Lower leg skin (tissue), 4 donors: Measurements from ENCODE around the gene KLK6. TPM values are rescaled to one million over a fixed set of nuclear protein-coding genes. Genes with fewer than 3 reads are reported as not detected.

Experiments used
- DNase-seq, 2 donors: peaks; one replicate each; pipeline ENCODE4 v3.0.0-alpha.2; 2019; ENCODE audit warnings: low spot score in 2 of 2
- H3K4me3 ChIP-seq: fragments of 200-600 bp; sonication (generic); 2 replicates; pipeline ENCODE4 v1.5.1; 2017; ENCODE audit warnings: mild to moderate bottlenecking, low read depth; ENCODE audit not compliant: poor library complexity, severe bottlenecking
- POLR2A ChIP-seq, 2 donors: fragments of 450-650 bp; IDR thresholded peaks; one replicate each; pipeline ENCODE4 v1.6.1; 2016 to 2017; ENCODE audit warnings: antibody characterized with exemption in 2 of 2, mild to moderate bottlenecking in 1 of 2, moderate library complexity in 1 of 2
- WGBS, 2 donors: methylation state at CpG; one replicate each; pipeline ENCODE4 v1.1.5; 2018; 5-methylcytosine and 5-hydroxymethylcytosine counted together
- intact Hi-C: fragments of 100-400 bp; cut with DNase I; formaldehyde crosslinking; loops from one replicate; pipeline ENCODE4 v1.15.0; 2023; ENCODE audit warnings: low total_unique reads
- total RNA-seq, 4 donors: library from RNA; depleted of rRNA; stranded (reverse); fragments of >200 nt; gene quantifications; one replicate each; pipeline ENCODE4 v1.1.0, GENCODE V29; 2016
- TF ChIP-seq, protein P1 (sequence below), 3 donors: fragments of 450-650 bp; IDR thresholded peaks; one replicate each; pipeline ENCODE4 v1.5.1; 2016; ENCODE audit warnings: antibody characterized with exemption in 3 of 3, mild to moderate bottlenecking in 3 of 3, moderate library complexity in 2 of 3

Gene KLK6
- total RNA-seq, 4 donors from 2014 or later = 0.27 to 9.5 (median 5.1) TPM

DNA sequence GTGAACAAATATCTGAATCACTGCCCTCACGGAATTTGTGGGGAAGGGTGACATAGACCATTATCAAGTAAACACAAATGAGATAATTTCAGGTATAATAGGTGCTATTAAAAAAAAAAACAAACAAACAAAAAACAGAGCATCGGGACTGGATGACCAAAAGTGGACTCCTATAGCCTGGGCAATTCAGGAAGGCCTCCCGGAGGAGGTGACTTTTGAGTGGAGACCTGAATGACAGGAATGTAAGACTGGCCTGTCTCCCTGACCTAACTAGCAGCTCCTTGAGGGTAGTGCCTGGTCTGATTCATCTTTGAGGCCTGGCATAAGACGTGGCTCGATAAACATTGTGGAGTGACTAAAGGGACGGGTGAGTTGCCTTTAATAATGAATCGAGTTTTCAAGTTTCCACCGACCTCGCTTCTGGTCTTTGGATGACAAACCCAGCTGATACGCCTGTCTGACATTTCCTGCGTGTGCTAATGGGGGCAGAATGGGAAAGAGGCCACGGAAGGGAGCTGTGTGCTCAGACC, 43.3 kb upstream of the KLK6 start:
- intact Hi-C loops = loop anchor here (5.0 kb wide), 1 partner anchor 80 kb away; no protein-coding TSS in a partner anchor
- DNase-seq = no peak
- TF ChIP-seq POLR2A (IDR thresholded peaks at IDR 0.05) = no peak
- TF ChIP-seq, protein P1, sequence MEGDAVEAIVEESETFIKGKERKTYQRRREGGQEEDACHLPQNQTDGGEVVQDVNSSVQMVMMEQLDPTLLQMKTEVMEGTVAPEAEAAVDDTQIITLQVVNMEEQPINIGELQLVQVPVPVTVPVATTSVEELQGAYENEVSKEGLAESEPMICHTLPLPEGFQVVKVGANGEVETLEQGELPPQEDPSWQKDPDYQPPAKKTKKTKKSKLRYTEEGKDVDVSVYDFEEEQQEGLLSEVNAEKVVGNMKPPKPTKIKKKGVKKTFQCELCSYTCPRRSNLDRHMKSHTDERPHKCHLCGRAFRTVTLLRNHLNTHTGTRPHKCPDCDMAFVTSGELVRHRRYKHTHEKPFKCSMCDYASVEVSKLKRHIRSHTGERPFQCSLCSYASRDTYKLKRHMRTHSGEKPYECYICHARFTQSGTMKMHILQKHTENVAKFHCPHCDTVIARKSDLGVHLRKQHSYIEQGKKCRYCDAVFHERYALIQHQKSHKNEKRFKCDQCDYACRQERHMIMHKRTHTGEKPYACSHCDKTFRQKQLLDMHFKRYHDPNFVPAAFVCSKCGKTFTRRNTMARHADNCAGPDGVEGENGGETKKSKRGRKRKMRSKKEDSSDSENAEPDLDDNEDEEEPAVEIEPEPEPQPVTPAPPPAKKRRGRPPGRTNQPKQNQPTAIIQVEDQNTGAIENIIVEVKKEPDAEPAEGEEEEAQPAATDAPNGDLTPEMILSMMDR (IDR thresholded peaks at IDR 0.05) = no peak
- 70 to 80% methylated on average over 12 of the region's 12 CpGs for WGBS, 2 donors
- H3K4me3 ChIP-seq = no peak overlapping the region

- no peak for DNase-seq
- H3K4me3 ChIP-seq = no peak overlapping the region
- intact Hi-C loops = loop anchor here (5.0 kb wide), 1 partner anchor 78 kb away; no protein-coding TSS in a partner anchor
- no peak for TF ChIP-seq POLR2A (IDR thresholded peaks at IDR 0.05)
- TF ChIP-seq, protein P1 (IDR thresholded peaks at IDR 0.05) = no peak
- 35 to 37% methylated on average over 4 of the region's 4 CpGs for WGBS, 2 donors
These were observed 40.8 kb upstream of the KLK6 start for GRCh38 chr19:51010066-51010795.

DNA sequence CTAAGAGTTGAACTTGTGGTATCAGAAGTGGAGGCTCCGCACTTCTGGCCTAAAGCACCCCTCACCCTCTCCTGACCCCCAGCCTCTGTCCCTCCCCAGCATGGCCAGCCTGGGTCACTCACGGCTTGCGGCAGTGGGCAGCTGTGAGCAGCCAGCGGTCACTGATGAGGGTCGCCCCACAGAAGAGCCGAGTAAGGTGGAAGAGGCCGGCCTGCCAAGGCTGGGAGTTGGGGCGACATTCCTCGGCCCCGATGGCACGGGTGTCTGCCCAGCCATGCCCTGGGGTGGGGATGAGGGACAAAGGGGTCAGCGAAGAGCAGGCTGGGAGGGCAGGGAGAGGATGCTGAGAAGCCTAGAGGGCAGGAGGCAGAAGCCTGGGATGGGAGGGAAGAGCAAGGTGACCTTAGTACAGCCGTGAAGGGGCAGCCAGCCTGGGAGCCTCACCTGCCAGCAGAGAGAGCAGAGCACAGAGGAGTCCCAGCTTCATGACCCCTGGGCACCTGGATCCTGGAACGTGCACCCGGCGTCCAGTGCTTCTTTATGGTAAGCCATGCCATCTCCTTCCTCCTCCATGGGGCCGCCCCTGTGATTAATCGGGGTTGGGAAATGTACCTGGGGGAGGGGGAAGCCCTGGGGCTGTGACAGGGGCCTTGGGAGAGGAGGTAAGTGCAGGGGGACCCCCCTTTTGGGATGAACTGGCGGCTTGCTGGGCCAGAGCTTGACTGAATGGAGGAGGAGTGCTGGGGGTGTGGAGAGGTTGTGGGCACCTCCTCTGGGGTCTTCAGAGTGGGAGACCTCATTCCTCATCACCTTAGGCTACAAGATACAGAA, 39.9 kb upstream of the KLK6 start:
- WGBS, 2 donors = 62 to 65% methylated on average over 17 to 19 of the region's 19 CpGs
- no peak for DNase-seq
- H3K4me3 ChIP-seq = no peak overlapping the region
- intact Hi-C loops = no loop called here
- TF ChIP-seq POLR2A (IDR thresholded peaks at IDR 0.05) = no peak
- TF ChIP-seq, protein P1 (IDR thresholded peaks at IDR 0.05) = no peak

- DNase-seq = no peak
- 80 to 86% methylated on average over 3 of the region's 3 CpGs for WGBS, 2 donors
- no peak overlapping the region for H3K4me3 ChIP-seq
- intact Hi-C loops = no loop called here
- no peak for TF ChIP-seq POLR2A (IDR thresholded peaks at IDR 0.05)
- TF ChIP-seq, protein P1 (IDR thresholded peaks at IDR 0.05) = no peak
These were observed 38.1 kb upstream of the KLK6 start for GRCh38 chr19:51007488-51007887.

DNA sequence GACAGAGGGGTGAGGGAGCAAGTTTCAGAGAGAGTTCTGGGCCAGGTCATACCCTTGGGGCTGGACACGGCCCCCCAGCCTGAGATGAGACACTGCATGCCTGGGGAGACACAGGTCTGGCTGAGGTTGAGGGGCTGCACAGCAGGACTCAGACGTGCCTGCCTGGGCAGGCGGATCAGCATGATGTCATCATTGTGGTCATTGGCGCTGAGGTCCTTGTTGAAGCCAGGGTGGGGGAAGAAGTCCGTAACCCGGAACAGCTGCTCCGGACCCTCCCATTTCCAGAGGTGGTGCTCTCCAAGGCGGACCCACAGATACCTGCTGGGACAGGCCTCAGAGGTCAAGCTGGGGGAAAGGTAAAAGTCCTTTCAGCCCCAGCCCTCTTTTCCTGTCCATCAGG, 37.0 kb upstream of the KLK6 start:
- TF ChIP-seq POLR2A (IDR thresholded peaks at IDR 0.05) = no peak
- TF ChIP-seq, protein P1 (IDR thresholded peaks at IDR 0.05) = no peak
- H3K4me3 ChIP-seq = no peak overlapping the region
- DNase-seq = no peak
- 45 to 65% methylated on average over 8 of the region's 8 CpGs for WGBS, 2 donors
- intact Hi-C loops = no loop called here
